ENCODE measurements around the gene ZNF304. TPM values are rescaled to one million over a fixed set of nuclear protein-coding genes. Genes with fewer than 3 reads are reported as not detected.

The ZNF304 gene
- total and polyA plus RNA-seq, 2 experiments from 2014 or later: 3.5 to 12.4 TPM

- H3K27me3 Mint-ChIP-seq (ENCODE audit: insufficient read depth, low read depth, poor library complexity): no peaks in the 10 kb centered on the region
- H3K27ac Mint-ChIP-seq: no peak overlapping the region
- no peaks in the 10 kb centered on the region for H3K27me3 ChIP-seq (ENCODE audit: insufficient read depth)
- H3K9me3 Mint-ChIP-seq: no peaks in the 10 kb centered on the region
- TF ChIP-seq ZNF331 (CRISPR knock-in tag; IDR thresholded peaks at IDR 0.05; ENCODE audit: low read depth) (no peak), ZNF114 (CRISPR knock-in tag; IDR thresholded peaks at IDR 0.05) (no peak), NANOG (IDR thresholded peaks at IDR 0.05; ENCODE audit: borderline replicate concordance) (no peak), ZNF462 (CRISPR knock-in tag; IDR thresholded peaks at IDR 0.05) (no peak), ETS1 (IDR thresholded peaks at IDR 0.05) (no peak), EZH2phosphoT487 (IDR thresholded peaks at IDR 0.05; ENCODE audit: unreplicated experiment) (no peak), REST (IDR thresholded peaks at IDR 0.05; ENCODE audit: unreplicated experiment) (no peak), POLR2AphosphoS5 (IDR thresholded peaks at IDR 0.05; ENCODE audit: low read depth) (no peak), CREB1 (CRISPR knock-in tag; IDR thresholded peaks at IDR 0.05; ENCODE audit: low read depth) (no peak), EZH2 (IDR thresholded peaks at IDR 0.05; ENCODE audit: low read depth, unreplicated experiment) (no peak), CTCF (conservative IDR thresholded peaks at IDR 0.05; ENCODE audit: low read depth in 2 of 2) (no peak)
- H3K4me3 ChIP-seq: no peak overlapping the region
- H3K4me3 Mint-ChIP-seq: no peak overlapping the region
- DNase-seq (ENCODE audit: low spot score): no peak
- H3K36me3 Mint-ChIP-seq (ENCODE audit: low read depth): peaks cover 66% of the 10 kb centered on the region
- no peaks in the 10 kb centered on the region for H3K4me1 Mint-ChIP-seq
- no peak overlapping the region for H3K4me2 ChIP-seq
- H3F3A ChIP-seq (replicated peaks; ENCODE audit: low read depth): no peaks in the 10 kb centered on the region
- no peaks in the 10 kb centered on the region for H3K9me2 ChIP-seq (ENCODE audit: insufficient read depth)
- no peak overlapping the region for H2AFZ ChIP-seq
- 0 out of 2 replicates have a peak, but pooled peaks cover 6% of the 10 kb centered on the region for H4K20me1 ChIP-seq (replicated peaks; ENCODE audit: insufficient read depth)
- H3K27ac ChIP-seq (ENCODE audit: low read depth): no peak overlapping the region
- ATAC-seq: no peak
- H3K36me3 ChIP-seq (ENCODE audit: insufficient read depth): peaks cover 12% of the 10 kb centered on the region
- peaks cover 12% of the 10 kb centered on the region for H3K79me2 ChIP-seq (replicated peaks; ENCODE audit: insufficient read depth)
- H3K4me1 ChIP-seq (ENCODE audit: insufficient read depth): no peaks in the 10 kb centered on the region
Observed at GRCh38 chr19:57327993-57328392, 23.1 kb upstream of the ZNF304 start.

All from GM23338 (cell line).